ENCODE data around the gene RHOD.

DNA sequence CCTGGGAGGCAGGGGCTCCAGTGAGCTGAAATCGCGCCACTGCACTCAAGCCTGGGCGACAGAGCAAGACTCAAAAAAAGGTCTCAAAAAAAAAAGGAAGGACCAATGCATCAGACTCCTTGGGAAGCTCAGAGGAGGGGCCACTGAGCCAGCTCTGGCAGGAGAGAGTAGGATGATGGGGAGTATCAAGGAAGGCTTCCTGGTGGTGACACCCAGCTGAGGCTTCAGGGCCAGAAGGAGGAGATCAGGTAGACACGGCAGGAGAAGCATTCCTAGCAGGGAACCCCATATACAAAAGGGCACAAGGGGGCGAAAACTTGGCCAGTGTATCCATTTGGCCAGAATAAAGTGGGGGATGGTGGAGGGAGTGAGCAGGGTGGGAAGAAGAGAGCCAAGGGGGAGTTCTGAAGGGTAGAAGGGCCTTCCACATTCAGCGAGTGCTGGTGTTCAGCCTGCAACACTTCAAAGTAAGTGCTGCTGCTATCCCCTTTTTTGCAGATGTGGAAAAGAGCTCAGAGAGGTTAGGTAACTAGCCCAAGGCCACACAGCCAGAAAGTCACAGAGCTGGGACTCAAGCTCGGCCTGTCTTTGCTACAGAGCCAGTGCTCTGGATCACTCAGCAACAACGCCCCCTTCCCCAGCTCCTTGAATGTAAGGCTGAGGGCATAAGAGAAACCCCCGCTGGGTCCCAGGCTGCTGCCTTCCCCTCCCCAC, 5.3 kb upstream of the RHOD start:
- TF ChIP-seq ARNTL (CRISPR knock-in tag; IDR thresholded peaks at IDR 0.05; ENCODE audit: borderline replicate concordance, low read depth) (no peak), ESRRG (CRISPR knock-in tag; IDR thresholded peaks at IDR 0.05) (no peak), ZNF8 (CRISPR knock-in tag; IDR thresholded peaks at IDR 0.05) (no peak)

Data from SK-N-SH treated with all-trans-retinoic acid at 6 μM for 48 hours (cell line).